Measurements from ENCODE around the gene KIR3DL1.
"Not testable (repeated sequence)": the region's sequence is repeated elsewhere in the genome, so short reads cannot be mapped to it uniquely, and the experiment has no call there.

KIR3DL1 gene

GRCh38 chr19:54814571-54814970 is 1.7 kb upstream of the KIR3DL1 start:
- not testable (repeated sequence) for DNase-seq (ENCODE audit: low read depth in 2 of 2)

- no peak for DNase-seq (ENCODE audit: low read depth in 2 of 2)
These were observed 1.6 kb downstream of the KIR3DL1 start for GRCh38 chr19:54817670-54818536.

DNA sequence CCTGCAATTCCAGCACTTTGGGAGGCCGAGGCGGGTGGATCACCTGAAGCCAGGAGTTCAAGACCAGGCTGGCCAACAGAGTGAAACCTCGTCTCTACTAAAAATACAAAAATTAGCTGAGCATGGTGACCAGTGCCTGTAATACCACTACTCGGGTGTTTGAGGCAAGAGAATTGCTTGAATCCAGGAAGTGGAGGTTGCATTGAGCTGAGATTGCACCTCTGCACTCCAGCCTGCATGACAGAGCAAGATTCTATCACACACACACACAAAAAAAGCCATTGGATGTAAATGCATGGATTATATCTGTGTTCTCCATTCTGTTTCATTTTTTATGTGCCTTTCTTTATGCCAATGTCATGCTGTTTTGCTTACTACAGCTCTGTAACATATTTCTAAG is 8.1 kb downstream of the KIR3DL1 start:
- DNase-seq (ENCODE audit: low read depth in 2 of 2), result not testable (repeated sequence)

GRCh38 chr19:54825326-54825725 is 9.1 kb downstream of the KIR3DL1 start:
- DNase-seq (ENCODE audit: low read depth in 2 of 2), result not testable (repeated sequence)

GRCh38 chr19:54828064-54828463 is 11.8 kb downstream of the KIR3DL1 start:
- DNase-seq (ENCODE audit: low read depth in 2 of 2), result not testable (repeated sequence)

DNA sequence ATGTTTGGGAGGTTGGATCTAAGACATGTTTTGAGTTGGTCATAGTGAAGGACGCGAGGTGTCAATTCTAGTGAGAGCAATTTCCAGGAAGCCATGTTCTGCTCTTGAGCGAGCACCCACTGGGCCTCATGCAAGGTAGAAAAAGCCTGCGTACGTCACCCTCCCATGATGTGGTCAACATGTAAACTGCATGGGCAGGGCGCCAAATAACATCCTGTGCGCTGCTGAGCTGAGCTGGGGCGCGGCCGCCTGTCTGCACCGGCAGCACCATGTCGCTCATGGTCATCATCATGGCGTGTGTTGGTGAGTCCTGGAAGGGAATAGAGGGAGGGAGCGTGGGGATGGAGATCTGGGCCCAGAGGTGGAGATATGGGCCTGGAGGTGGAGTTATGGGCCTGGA is 16.2 kb downstream of the KIR3DL1 start, which contains the start of gene KIR2DS4:
Gene KIR2DS4 (plus strand): TSS at position 181 of the 400 bp plus-strand sequence.
- not testable (repeated sequence) for DNase-seq (ENCODE audit: low read depth in 2 of 2)

GRCh38 chr19:54835126-54835525 is 18.9 kb downstream of the KIR3DL1 start:
- not testable (repeated sequence) for DNase-seq (ENCODE audit: low read depth in 2 of 2)

DNA sequence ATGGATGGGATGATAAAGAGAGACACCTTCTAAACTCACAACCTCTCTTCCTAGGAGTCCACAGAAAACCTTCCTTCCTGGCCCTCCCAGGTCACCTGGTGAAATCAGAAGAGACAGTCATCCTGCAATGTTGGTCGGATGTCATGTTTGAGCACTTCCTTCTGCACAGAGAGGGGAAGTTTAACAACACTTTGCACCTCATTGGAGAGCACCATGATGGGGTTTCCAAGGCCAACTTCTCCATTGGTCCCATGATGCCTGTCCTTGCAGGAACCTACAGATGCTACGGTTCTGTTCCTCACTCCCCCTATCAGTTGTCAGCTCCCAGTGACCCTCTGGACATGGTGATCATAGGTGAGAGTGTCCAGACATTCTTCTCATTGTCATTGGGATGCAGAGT is 21.3 kb downstream of the KIR3DL1 start:
- not testable (repeated sequence) for DNase-seq (ENCODE audit: low read depth in 2 of 2)

GRCh38 chr19:54843171-54843570 is 26.9 kb downstream of the KIR3DL1 start:
- not testable (repeated sequence) for DNase-seq (ENCODE audit: low read depth in 2 of 2)

DNA sequence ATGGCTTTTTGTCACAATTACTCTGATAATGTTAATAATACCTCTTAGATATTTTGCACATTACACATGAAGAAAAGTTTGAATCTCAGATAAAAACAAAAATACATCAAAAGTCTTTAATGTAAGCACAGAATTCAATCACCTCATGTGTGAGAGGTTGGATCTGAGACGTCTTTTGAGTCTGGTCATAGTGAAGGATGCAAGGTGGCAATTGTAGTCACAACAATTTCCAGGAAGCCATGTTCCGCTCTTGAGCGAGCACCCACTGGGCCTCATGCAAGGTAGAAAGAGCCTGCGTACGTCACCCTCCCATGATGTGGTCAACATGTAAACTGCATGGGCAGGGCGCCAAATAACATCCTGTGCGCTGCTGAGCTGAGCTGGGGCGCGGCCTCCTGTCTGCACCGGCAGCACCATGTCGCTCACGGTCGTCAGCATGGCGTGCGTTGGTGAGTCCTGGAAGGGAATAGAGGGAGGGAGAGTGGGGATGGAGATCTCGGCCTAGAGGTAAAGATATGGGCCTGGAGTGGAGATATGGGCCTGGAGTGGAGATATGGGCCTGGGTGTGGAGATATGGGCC is 33.9 kb downstream of the KIR3DL1 start, which contains the start of gene KIR3DL2:
Gene KIR3DL2 (plus strand): TSS at position 383 of the 580 bp plus-strand sequence. CDS start 33 bp downstream, at position 416.
- not testable (repeated sequence) for DNase-seq (ENCODE audit: low read depth in 2 of 2)

GRCh38 chr19:54850930-54851329 is 34.7 kb downstream of the KIR3DL1 start:
- DNase-seq (ENCODE audit: low read depth in 2 of 2), result no peak

- DNase-seq (ENCODE audit: low read depth in 2 of 2), result no peak
These were observed 35.1 kb downstream of the KIR3DL1 start for GRCh38 chr19:54851353-54851752.

DNA sequence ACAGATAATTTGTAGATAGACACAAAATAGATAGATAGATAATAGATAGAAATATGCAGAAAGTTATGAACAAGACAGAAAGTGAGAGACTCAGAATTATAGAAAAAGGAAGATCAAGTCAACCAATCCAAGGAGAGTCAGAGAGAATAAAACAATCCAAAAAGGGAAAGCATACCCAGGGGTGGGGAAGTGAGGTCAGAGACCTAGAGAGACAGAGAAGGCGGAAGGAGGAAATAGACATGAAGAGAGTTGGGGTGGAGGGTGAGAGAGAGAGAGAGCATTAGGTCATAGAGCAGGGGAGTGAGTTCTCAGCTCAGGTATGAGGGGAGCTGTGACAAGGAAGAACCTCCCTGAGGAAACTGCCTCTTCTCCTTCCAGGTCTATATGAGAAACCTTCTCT is 39.0 kb downstream of the KIR3DL1 start:
- not testable (repeated sequence) for DNase-seq (ENCODE audit: low read depth in 2 of 2)

- not testable (repeated sequence) for DNase-seq (ENCODE audit: low read depth in 2 of 2)
These were observed 42.2 kb downstream of the KIR3DL1 start for GRCh38 chr19:54858476-54858875.

DNA sequence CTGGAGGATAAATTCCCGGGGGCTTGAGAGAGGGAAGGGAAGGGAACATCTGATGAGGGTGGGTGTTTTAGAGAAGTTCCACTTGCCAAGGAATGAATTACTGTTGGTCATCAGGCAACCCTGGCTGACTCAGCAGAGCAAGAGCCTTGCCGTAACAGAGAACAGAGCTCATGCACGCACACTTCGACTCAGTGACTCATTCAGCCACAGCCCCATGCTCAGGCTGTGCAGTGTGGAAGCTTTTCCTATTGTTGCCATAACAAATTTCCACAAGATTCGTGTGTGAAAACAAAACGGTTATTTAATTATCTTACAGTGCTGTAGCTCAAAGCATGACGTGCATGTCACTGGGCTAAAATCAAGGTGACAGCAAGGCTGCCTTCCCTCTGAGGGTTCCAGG is 43.2 kb downstream of the KIR3DL1 start:
- DNase-seq (ENCODE audit: low read depth in 2 of 2), result not testable (repeated sequence)

- DNase-seq (ENCODE audit: low read depth in 2 of 2), result not testable (repeated sequence)
These were observed 47.2 kb downstream of the KIR3DL1 start for GRCh38 chr19:54863459-54863858.

DNA sequence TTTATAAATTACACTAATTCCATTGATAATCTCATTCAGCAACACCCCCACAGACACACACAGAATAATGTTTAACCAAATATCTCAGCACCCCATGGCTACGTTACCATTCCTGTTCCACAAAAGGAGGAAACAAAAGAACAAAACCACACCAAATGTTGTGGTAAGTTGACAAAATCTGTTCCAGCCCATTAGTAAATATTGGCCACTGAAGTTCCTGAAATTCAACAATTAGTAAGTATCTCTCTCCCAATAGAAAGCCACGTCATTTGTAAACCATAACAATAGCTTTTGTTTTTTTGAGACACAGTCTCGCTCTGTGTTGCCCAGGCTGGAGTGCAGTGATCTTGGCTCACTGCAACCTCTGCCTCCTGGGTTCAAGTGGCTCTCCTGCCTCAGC is 55.4 kb downstream of the KIR3DL1 start:
- DNase-seq (ENCODE audit: low read depth in 2 of 2), result no peak

DNA sequence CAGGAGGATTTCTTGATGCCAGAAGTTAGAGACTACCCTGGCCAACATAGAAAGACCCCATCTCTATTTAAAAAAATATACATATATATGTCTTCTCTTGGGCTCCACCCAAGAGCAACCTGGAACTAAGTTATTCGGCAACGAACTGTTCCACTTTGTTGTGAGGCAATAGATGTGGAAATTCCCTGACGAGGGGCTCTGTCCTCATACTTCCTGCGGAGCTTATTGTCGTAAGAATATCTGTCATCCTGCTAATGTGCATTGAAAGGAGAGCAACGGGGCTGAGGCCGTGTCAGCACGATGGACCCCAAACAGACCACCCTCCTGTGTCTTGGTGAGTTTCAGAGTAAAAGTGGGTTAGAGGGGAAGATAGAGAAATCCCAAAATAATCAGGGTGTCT is 57.7 kb downstream of the KIR3DL1 start, which contains the start of gene FCAR:
Gene FCAR (plus strand): TSS at position 246 of the 400 bp plus-strand sequence. CDS start 55 bp downstream, at position 301.
- DNase-seq (ENCODE audit: low read depth in 2 of 2), result no peak

- DNase-seq (ENCODE audit: low read depth in 2 of 2), result no peak
These were observed 59.2 kb downstream of the KIR3DL1 start for GRCh38 chr19:54875506-54875905.

- no peak for DNase-seq (ENCODE audit: low read depth in 2 of 2)
These were observed 61.2 kb downstream of the KIR3DL1 start for GRCh38 chr19:54877471-54877870.

Data from stimulated activated CD4-positive, alpha-beta T cell treated with anti-CD3 and anti-CD28 coated beads, Interleukin-1b, Interleukin-23, amount 100 ng/mL, for 1 hour (primary cell).